HEK293 (cell line): ENCODE measurements around the gene HSPE1.
"Not testable (repeated sequence)": the region's sequence is repeated elsewhere in the genome, so short reads cannot be mapped to it uniquely, and the experiment has no call there.

Source experiments
- SP3 ChIP-seq: fragments of 450-650 bp; formaldehyde crosslinking; IDR thresholded peaks from 2 replicates; pipeline ENCODE4 v1.5.1; 2016; ENCODE audit warnings: missing biosample characterization, missing genetic modification characterization
- YY1 ChIP-seq: fragments of 450-650 bp; formaldehyde crosslinking; IDR thresholded peaks from 2 replicates; pipeline ENCODE4 v1.5.1; 2018; ENCODE audit warnings: missing biosample characterization, missing genetic modification characterization
- ZBTB21 ChIP-seq: fragments of 450-650 bp; formaldehyde crosslinking; IDR thresholded peaks from 2 replicates; pipeline ENCODE4 v1.5.1; 2017; ENCODE audit warnings: missing biosample characterization, missing genetic modification characterization
- ZNF10 ChIP-seq: fragments of 450-650 bp; formaldehyde crosslinking; IDR thresholded peaks from 2 replicates; pipeline ENCODE4 v1.5.1; 2017; ENCODE audit warnings: missing biosample characterization, missing genetic modification characterization
- ZNF121 ChIP-seq: fragments of 450-650 bp; formaldehyde crosslinking; IDR thresholded peaks from 2 replicates; pipeline ENCODE4 v1.5.1; 2016; ENCODE audit warnings: missing biosample characterization, missing genetic modification characterization
- ZNF174 ChIP-seq: fragments of 450-650 bp; formaldehyde crosslinking; IDR thresholded peaks from 2 replicates; pipeline ENCODE4 v1.5.0; 2017; ENCODE audit warnings: missing biosample characterization, mild to moderate bottlenecking, missing genetic modification characterization
- ZNF366 ChIP-seq: fragments of 450-650 bp; formaldehyde crosslinking; conservative IDR thresholded peaks from 2 replicates; pipeline ENCODE4 v1.5.1; 2016; ENCODE audit warnings: missing biosample characterization, missing genetic modification characterization
- ZNF473 ChIP-seq: fragments of 450-650 bp; formaldehyde crosslinking; IDR thresholded peaks from 2 replicates; pipeline ENCODE4 v1.5.1; 2017; ENCODE audit warnings: missing biosample characterization, missing genetic modification characterization
- ZNF561 ChIP-seq: fragments of 450-650 bp; IDR thresholded peaks from 2 replicates; pipeline ENCODE4 v1.5.1; 2018; ENCODE audit warnings: missing biosample characterization, missing genetic modification characterization, borderline replicate concordance
- TF ChIP-seq, protein P1 (sequence below): fragments of 450-650 bp; formaldehyde crosslinking; IDR thresholded peaks from 2 replicates; pipeline ENCODE4 v1.5.1; 2016; ENCODE audit warnings: missing biosample characterization, missing genetic modification characterization, borderline replicate concordance
- TF ChIP-seq, protein P2 (sequence below): fragments of 450-650 bp; formaldehyde crosslinking; optimal IDR thresholded peaks from 2 replicates; pipeline ENCODE3; 2016; ENCODE audit warnings: missing biosample characterization, mild to moderate bottlenecking, missing genetic modification characterization
- TF ChIP-seq, protein P3 (sequence below): fragments of 450-650 bp; formaldehyde crosslinking; IDR thresholded peaks from 2 replicates; pipeline ENCODE4 v1.5.1; 2016; ENCODE audit warnings: missing biosample characterization, missing genetic modification characterization
- TF ChIP-seq, protein P4 (sequence below): fragments of 450-650 bp; formaldehyde crosslinking; IDR thresholded peaks from 2 replicates; pipeline ENCODE4 v1.5.1; 2016; ENCODE audit warnings: missing biosample characterization, missing genetic modification characterization
- TF ChIP-seq, protein P5 (sequence below): fragments of 450-650 bp; formaldehyde crosslinking; IDR thresholded peaks from 2 replicates; pipeline ENCODE4 v1.5.1; 2016; ENCODE audit warnings: missing biosample characterization, missing genetic modification characterization

DNA sequence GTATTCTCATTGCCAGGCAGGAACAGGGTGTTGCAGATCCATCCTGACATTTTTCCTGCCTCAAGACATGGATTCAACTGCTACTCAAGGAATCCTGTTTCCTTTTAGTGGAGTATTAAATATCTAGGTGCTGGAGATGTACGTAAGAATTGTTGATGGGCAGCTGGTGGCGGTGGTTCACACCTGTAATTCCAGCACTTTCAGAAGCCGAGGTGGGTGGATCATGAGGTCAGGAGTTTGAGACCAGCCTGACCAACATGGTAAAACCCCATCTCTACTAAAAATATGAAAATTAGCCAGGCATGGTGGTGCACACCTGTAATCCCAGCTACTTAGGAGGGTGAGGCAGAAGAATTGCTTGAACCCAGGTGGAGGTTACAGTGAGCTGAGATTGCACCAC lies 15.9 kb upstream of the HSPE1 start:
- TF ChIP-seq, protein P1, sequence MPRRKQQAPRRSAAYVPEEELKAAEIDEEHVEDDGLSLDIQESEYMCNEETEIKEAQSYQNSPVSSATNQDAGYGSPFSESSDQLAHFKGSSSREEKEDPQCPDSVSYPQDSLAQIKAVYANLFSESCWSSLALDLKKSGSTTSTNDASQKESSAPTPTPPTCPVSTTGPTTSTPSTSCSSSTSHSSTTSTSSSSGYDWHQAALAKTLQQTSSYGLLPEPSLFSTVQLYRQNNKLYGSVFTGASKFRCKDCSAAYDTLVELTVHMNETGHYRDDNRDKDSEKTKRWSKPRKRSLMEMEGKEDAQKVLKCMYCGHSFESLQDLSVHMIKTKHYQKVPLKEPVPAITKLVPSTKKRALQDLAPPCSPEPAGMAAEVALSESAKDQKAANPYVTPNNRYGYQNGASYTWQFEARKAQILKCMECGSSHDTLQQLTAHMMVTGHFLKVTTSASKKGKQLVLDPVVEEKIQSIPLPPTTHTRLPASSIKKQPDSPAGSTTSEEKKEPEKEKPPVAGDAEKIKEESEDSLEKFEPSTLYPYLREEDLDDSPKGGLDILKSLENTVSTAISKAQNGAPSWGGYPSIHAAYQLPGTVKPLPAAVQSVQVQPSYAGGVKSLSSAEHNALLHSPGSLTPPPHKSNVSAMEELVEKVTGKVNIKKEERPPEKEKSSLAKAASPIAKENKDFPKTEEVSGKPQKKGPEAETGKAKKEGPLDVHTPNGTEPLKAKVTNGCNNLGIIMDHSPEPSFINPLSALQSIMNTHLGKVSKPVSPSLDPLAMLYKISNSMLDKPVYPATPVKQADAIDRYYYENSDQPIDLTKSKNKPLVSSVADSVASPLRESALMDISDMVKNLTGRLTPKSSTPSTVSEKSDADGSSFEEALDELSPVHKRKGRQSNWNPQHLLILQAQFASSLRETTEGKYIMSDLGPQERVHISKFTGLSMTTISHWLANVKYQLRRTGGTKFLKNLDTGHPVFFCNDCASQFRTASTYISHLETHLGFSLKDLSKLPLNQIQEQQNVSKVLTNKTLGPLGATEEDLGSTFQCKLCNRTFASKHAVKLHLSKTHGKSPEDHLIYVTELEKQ (tag by site-specific recombination), result not testable (repeated sequence)
- TF ChIP-seq ZNF174 (tag by site-specific recombination); ZNF366 (tag by site-specific recombination); SP3 (tag by site-specific recombination); ZNF121; ZBTB21; ZNF561 (tag by site-specific recombination); ZNF10 (tag by site-specific recombination); ZNF473 (tag by site-specific recombination); YY1: not testable (repeated sequence)
- TF ChIP-seq, protein P2, sequence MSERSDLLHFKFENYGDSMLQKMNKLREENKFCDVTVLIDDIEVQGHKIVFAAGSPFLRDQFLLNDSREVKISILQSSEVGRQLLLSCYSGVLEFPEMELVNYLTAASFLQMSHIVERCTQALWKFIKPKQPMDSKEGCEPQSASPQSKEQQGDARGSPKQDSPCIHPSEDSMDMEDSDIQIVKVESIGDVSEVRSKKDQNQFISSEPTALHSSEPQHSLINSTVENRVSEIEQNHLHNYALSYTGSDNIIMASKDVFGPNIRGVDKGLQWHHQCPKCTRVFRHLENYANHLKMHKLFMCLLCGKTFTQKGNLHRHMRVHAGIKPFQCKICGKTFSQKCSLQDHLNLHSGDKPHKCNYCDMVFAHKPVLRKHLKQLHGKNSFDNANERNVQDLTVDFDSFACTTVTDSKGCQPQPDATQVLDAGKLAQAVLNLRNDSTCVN (tag by site-specific recombination), result not testable (repeated sequence)
- TF ChIP-seq, protein P3, sequence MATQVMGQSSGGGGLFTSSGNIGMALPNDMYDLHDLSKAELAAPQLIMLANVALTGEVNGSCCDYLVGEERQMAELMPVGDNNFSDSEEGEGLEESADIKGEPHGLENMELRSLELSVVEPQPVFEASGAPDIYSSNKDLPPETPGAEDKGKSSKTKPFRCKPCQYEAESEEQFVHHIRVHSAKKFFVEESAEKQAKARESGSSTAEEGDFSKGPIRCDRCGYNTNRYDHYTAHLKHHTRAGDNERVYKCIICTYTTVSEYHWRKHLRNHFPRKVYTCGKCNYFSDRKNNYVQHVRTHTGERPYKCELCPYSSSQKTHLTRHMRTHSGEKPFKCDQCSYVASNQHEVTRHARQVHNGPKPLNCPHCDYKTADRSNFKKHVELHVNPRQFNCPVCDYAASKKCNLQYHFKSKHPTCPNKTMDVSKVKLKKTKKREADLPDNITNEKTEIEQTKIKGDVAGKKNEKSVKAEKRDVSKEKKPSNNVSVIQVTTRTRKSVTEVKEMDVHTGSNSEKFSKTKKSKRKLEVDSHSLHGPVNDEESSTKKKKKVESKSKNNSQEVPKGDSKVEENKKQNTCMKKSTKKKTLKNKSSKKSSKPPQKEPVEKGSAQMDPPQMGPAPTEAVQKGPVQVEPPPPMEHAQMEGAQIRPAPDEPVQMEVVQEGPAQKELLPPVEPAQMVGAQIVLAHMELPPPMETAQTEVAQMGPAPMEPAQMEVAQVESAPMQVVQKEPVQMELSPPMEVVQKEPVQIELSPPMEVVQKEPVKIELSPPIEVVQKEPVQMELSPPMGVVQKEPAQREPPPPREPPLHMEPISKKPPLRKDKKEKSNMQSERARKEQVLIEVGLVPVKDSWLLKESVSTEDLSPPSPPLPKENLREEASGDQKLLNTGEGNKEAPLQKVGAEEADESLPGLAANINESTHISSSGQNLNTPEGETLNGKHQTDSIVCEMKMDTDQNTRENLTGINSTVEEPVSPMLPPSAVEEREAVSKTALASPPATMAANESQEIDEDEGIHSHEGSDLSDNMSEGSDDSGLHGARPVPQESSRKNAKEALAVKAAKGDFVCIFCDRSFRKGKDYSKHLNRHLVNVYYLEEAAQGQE (tag by site-specific recombination), result not testable (repeated sequence)
- TF ChIP-seq, protein P4, sequence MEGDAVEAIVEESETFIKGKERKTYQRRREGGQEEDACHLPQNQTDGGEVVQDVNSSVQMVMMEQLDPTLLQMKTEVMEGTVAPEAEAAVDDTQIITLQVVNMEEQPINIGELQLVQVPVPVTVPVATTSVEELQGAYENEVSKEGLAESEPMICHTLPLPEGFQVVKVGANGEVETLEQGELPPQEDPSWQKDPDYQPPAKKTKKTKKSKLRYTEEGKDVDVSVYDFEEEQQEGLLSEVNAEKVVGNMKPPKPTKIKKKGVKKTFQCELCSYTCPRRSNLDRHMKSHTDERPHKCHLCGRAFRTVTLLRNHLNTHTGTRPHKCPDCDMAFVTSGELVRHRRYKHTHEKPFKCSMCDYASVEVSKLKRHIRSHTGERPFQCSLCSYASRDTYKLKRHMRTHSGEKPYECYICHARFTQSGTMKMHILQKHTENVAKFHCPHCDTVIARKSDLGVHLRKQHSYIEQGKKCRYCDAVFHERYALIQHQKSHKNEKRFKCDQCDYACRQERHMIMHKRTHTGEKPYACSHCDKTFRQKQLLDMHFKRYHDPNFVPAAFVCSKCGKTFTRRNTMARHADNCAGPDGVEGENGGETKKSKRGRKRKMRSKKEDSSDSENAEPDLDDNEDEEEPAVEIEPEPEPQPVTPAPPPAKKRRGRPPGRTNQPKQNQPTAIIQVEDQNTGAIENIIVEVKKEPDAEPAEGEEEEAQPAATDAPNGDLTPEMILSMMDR (tag by site-specific recombination), result not testable (repeated sequence)
- TF ChIP-seq, protein P5, sequence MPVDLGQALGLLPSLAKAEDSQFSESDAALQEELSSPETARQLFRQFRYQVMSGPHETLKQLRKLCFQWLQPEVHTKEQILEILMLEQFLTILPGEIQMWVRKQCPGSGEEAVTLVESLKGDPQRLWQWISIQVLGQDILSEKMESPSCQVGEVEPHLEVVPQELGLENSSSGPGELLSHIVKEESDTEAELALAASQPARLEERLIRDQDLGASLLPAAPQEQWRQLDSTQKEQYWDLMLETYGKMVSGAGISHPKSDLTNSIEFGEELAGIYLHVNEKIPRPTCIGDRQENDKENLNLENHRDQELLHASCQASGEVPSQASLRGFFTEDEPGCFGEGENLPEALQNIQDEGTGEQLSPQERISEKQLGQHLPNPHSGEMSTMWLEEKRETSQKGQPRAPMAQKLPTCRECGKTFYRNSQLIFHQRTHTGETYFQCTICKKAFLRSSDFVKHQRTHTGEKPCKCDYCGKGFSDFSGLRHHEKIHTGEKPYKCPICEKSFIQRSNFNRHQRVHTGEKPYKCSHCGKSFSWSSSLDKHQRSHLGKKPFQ, result not testable (repeated sequence)
